Liver (tissue), 9 donors: ENCODE results near the gene SSNA1. TPM values are rescaled to one million over a fixed set of nuclear protein-coding genes. Genes with fewer than 3 reads are reported as not detected.

Experiments used
- DNase-seq: peaks from one replicate; pipeline ENCODE4 v3.0.0-alpha.2; 2017; ENCODE audit warnings: low spot score
- H3K27ac ChIP-seq, 2 donors: one replicate each; pipeline ENCODE4 v1.7.0; 2013; ENCODE audit warnings: inconsistent platforms in 2 of 2, low read length in 2 of 2, control low read depth in 1 of 2, low read depth in 1 of 2, mild to moderate bottlenecking in 1 of 2
- H3K27me3 ChIP-seq, 4 donors: one replicate each; pipeline versions ENCODE4 v1.6.1 to v1.7.0; 2013; ENCODE audit warnings: low read length in 3 of 4, inconsistent platforms in 1 of 4, mild to moderate bottlenecking in 1 of 4, moderate library complexity in 1 of 4; ENCODE audit not compliant: control insufficient read depth in 4 of 4, insufficient read depth in 4 of 4
- H3K36me3 ChIP-seq, 4 donors: one replicate each; pipeline versions ENCODE4 v1.6.1 to v1.7.0; 2013; ENCODE audit warnings: low read length in 3 of 4, mild to moderate bottlenecking in 3 of 4, low read depth in 1 of 4, moderate library complexity in 1 of 4; ENCODE audit not compliant: control insufficient read depth in 4 of 4, insufficient read depth in 3 of 4
- H3K4me1 ChIP-seq, 4 donors: one replicate each; pipeline versions ENCODE4 v1.6.1 to v1.7.0; 2013; ENCODE audit warnings: low read length in 3 of 4, mild to moderate bottlenecking in 3 of 4, moderate library complexity in 1 of 4; ENCODE audit not compliant: control insufficient read depth in 4 of 4, insufficient read depth in 4 of 4
- H3K4me3 ChIP-seq, 3 donors: one replicate each; pipeline versions ENCODE4 v1.6.1 to v1.7.0; 2013; ENCODE audit warnings: low read length in 3 of 3, control low read depth in 1 of 3, low read depth in 1 of 3, mild to moderate bottlenecking in 1 of 3
- H3K9ac ChIP-seq, 2 donors: one replicate each; pipeline ENCODE4 v1.7.0; 2013; ENCODE audit warnings: low read length in 2 of 2, mild to moderate bottlenecking in 2 of 2, moderate library complexity in 2 of 2, control low read depth in 1 of 2, low read depth in 1 of 2
- H3K9me3 ChIP-seq, 4 donors: one replicate each; pipeline versions ENCODE4 v1.6.1 to v1.7.0; 2013; ENCODE audit warnings: low read length in 3 of 4; ENCODE audit not compliant: control insufficient read depth in 4 of 4
- ATF3 ChIP-seq: IDR thresholded peaks from 2 replicates; pipeline ENCODE4 v1.6.1; 2016; ENCODE audit warnings: antibody characterized with exemption
- CTCF ChIP-seq: fragments of 150-350 bp; IDR thresholded peaks from 2 replicates; pipeline ENCODE4 v1.5.1; 2017; ENCODE audit warnings: improper control_type of control experiment, low read depth, low read length; ENCODE audit not compliant: missing input control
- EGR1 ChIP-seq, 2 donors: IDR thresholded peaks; 2 replicates each; pipeline ENCODE4 v1.6.1; 2016 to 2018; ENCODE audit warnings: antibody characterized with exemption in 2 of 2, low read depth in 2 of 2
- FOXA1 ChIP-seq: IDR thresholded peaks from 2 replicates; pipeline ENCODE4 v1.6.1; 2016; ENCODE audit warnings: antibody characterized with exemption
- FOXA2 ChIP-seq: IDR thresholded peaks from 2 replicates; pipeline ENCODE4 v1.6.1; 2016; ENCODE audit warnings: antibody characterized with exemption
- GABPA ChIP-seq, 2 donors: IDR thresholded peaks in 1 of 2; conservative IDR thresholded peaks in 1 of 2; 2 replicates each; pipeline ENCODE4 v1.6.1; 2016; ENCODE audit warnings: antibody characterized with exemption in 2 of 2, mild to moderate bottlenecking in 1 of 2, moderate library complexity in 1 of 2
- HNF4A ChIP-seq, 2 donors: conservative IDR thresholded peaks; 2 replicates each; pipeline ENCODE4 v1.6.1; 2016; ENCODE audit warnings: antibody characterized with exemption in 2 of 2, mild to moderate bottlenecking in 2 of 2
- HNF4G ChIP-seq: IDR thresholded peaks from 2 replicates; pipeline ENCODE4 v1.6.1; 2016; ENCODE audit warnings: antibody characterized with exemption
- JUND ChIP-seq, 2 donors: IDR thresholded peaks; 2 replicates each; pipeline ENCODE4 v1.6.1; 2016; ENCODE audit warnings: antibody characterized with exemption in 2 of 2
- MAX ChIP-seq: IDR thresholded peaks from 2 replicates; pipeline ENCODE4 v1.6.1; 2016; ENCODE audit warnings: antibody characterized with exemption
- NR2F2 ChIP-seq: IDR thresholded peaks from 2 replicates; pipeline ENCODE4 v1.6.1; 2016; ENCODE audit warnings: antibody characterized with exemption
- RAD21 ChIP-seq, 2 donors: IDR thresholded peaks; 2 replicates each; pipeline ENCODE4 v1.6.1; 2016; ENCODE audit warnings: antibody characterized with exemption in 2 of 2, mild to moderate bottlenecking in 2 of 2
- REST ChIP-seq: IDR thresholded peaks from 2 replicates; pipeline ENCODE4 v1.6.1; 2016; ENCODE audit warnings: antibody characterized with exemption, mild to moderate bottlenecking
- RXRA ChIP-seq, 2 donors: IDR thresholded peaks; 2 replicates each; pipeline ENCODE4 v1.6.1; 2017 to 2018; ENCODE audit warnings: antibody characterized with exemption in 2 of 2, mild to moderate bottlenecking in 1 of 2
- SP1 ChIP-seq: IDR thresholded peaks from 2 replicates; pipeline ENCODE4 v1.6.1; 2018; ENCODE audit warnings: antibody characterized with exemption, mild to moderate bottlenecking
- TAF1 ChIP-seq: conservative IDR thresholded peaks from 2 replicates; pipeline ENCODE4 v1.6.1; 2016; ENCODE audit warnings: antibody characterized with exemption, mild to moderate bottlenecking
- YY1 ChIP-seq: IDR thresholded peaks from 2 replicates; pipeline ENCODE4 v1.6.1; 2016; ENCODE audit warnings: antibody characterized with exemption, mild to moderate bottlenecking
- ZBTB33 ChIP-seq: IDR thresholded peaks from 2 replicates; pipeline ENCODE4 v1.6.1; 2016; ENCODE audit warnings: antibody characterized with exemption
- WGBS: extraction: QIAGEN DNeasy Blood & Tissue Kit; methylation state at CpG from one replicate; pipeline ENCODE4 v1.1.7; 2013; 5-methylcytosine and 5-hydroxymethylcytosine counted together
- polyA plus RNA-seq, 2 donors: library from polyadenylated mRNA; stranded (reverse) in 1 of 2; unstranded in 1 of 2; fragments of 200-250 nt in 1 of 2; fragments of >200 nt in 1 of 2; fragmentation: Nextera tagmentation in 1 of 2; extraction: Ambion mirVana in 1 of 2; gene quantifications; one replicate each; pipeline versions ENCODE4 v1.2.1 to v1.2.3, GENCODE V29; 2013 to 2015
- total RNA-seq, 2 donors: library from RNA; depleted of rRNA; stranded (reverse); fragments of >200 nt; gene quantifications; one replicate each; pipeline ENCODE4 v1.2.3, GENCODE V29; 2014
- donor health status: healthy.
- donor health status: healthy.
- donor health status: healthy.
- donor health status: healthy.
- donor health status: healthy.

SSNA1 gene
- total and polyA plus RNA-seq, 4 donors = 29.8 to 44.2 (median 40.3) TPM

- peaks cover 5 to 22% (median 9%) of the 10 kb centered on the region in 4 donors for H3K27me3 ChIP-seq
- H3K4me3 ChIP-seq = no peak overlapping the region
- H3K9ac ChIP-seq = no peak overlapping the region
- H3K36me3 ChIP-seq = no peaks in the 10 kb centered on the region
- 82% methylated on average over 22 of the region's 22 CpGs for WGBS
- TF ChIP-seq JUND (IDR thresholded peaks at IDR 0.05) = no peak
- TF ChIP-seq SP1 = no peak
- no peak for TF ChIP-seq FOXA1
- TF ChIP-seq HNF4A (conservative IDR thresholded peaks at IDR 0.05) = no peak
- no peak for TF ChIP-seq MAX
- TF ChIP-seq GABPA (IDR thresholded peaks at IDR 0.05 in 1 of 2, conservative IDR thresholded peaks at IDR 0.05 in 1 of 2) = no peak
- TF ChIP-seq HNF4G = no peak
- TF ChIP-seq ZBTB33 = no peak
- TF ChIP-seq ATF3 = no peak
- no peak for TF ChIP-seq RXRA (IDR thresholded peaks at IDR 0.05)
- no peak for TF ChIP-seq TAF1
- TF ChIP-seq NR2F2 = no peak
- TF ChIP-seq EGR1 (IDR thresholded peaks at IDR 0.05; ENCODE audit: low read depth in 2 of 2) = no peak
- no peak for TF ChIP-seq YY1
- no peak for TF ChIP-seq FOXA2
- TF ChIP-seq RAD21 (IDR thresholded peaks at IDR 0.05) = no peak
- no peak for TF ChIP-seq CTCF
- TF ChIP-seq REST = no peak
- H3K4me1 ChIP-seq = peaks cover 18 to 24% (median 19%) of the 10 kb centered on the region in 4 donors
- no peak for DNase-seq
- no peak overlapping the region for H3K27ac ChIP-seq
- H3K9me3 ChIP-seq = no peaks in the 10 kb centered on the region
Measured at GRCh38 chr9:137171149-137171900, 17.2 kb upstream of the SSNA1 start.
